SK-N-SH treated with all-trans-retinoic acid at 6 μM for 48 hours (cell line): ENCODE data around the gene KRTAP22-2.

Experiments
- ATAC-seq: fragments of 200-7000 bp; cut with Tn5 transposase; 3 replicates; pipeline ENCODE4 v1.9.1; 2020; ENCODE audit warnings: mild to moderate bottlenecking, moderate library complexity
- ARNTL ChIP-seq: fragments of 450-650 bp; formaldehyde crosslinking; IDR thresholded peaks from 2 replicates; pipeline ENCODE4 v1.5.0; 2020; ENCODE audit warnings: low read depth, mild to moderate bottlenecking, moderate library complexity, borderline replicate concordance
- BACH2 ChIP-seq: fragments of 250-450 bp; sonication (Bioruptor Pico); IDR thresholded peaks from 2 replicates; pipeline ENCODE4 v1.9.0; 2021; ENCODE audit warnings: mild to moderate bottlenecking, borderline replicate concordance
- ESRRG ChIP-seq: fragments of 250-450 bp; sonication (Bioruptor Pico); IDR thresholded peaks from 2 replicates; pipeline ENCODE4 v1.6.1; 2021; ENCODE audit warnings: mild to moderate bottlenecking
- GLIS3 ChIP-seq: fragments of 250-450 bp; sonication (Bioruptor Pico); IDR thresholded peaks from 2 replicates; pipeline ENCODE4 v1.5.0; 2020; ENCODE audit warnings: mild to moderate bottlenecking, moderate library complexity
- ISL1 ChIP-seq: fragments of 250-450 bp; sonication (Bioruptor Pico); IDR thresholded peaks from 2 replicates; pipeline ENCODE4 v2.1.2; 2022; ENCODE audit warnings: mild to moderate bottlenecking, moderate library complexity
- OSR1 ChIP-seq: fragments of 250-450 bp; sonication (Bioruptor Pico); IDR thresholded peaks from 2 replicates; pipeline ENCODE4 v1.8.0; 2022; ENCODE audit warnings: moderate library complexity, mild to moderate bottlenecking, inconsistent platforms
- PPARA ChIP-seq: fragments of 250-450 bp; sonication (Bioruptor Pico); IDR thresholded peaks from 2 replicates; pipeline ENCODE4 v1.5.0; 2020; ENCODE audit warnings: mild to moderate bottlenecking, borderline replicate concordance
- RARB ChIP-seq: fragments of 250-450 bp; sonication (Bioruptor Pico); IDR thresholded peaks from 2 replicates; pipeline ENCODE4 v1.8.0; 2021; ENCODE audit warnings: mild to moderate bottlenecking, moderate library complexity
- SNAI2 ChIP-seq: fragments of 250-450 bp; sonication (Bioruptor Pico); IDR thresholded peaks from 2 replicates; pipeline ENCODE4 v1.5.0; 2020; ENCODE audit warnings: mild to moderate bottlenecking, moderate library complexity
- TCF4 ChIP-seq: fragments of 250-450 bp; sonication (Bioruptor Pico); IDR thresholded peaks from 2 replicates; pipeline ENCODE4 v1.8.0; 2021; ENCODE audit warnings: mild to moderate bottlenecking, moderate library complexity, borderline replicate concordance
- TOX ChIP-seq: fragments of 250-450 bp; sonication (Bioruptor Pico); IDR thresholded peaks from 2 replicates; pipeline ENCODE4 v1.8.0; 2021; ENCODE audit warnings: mild to moderate bottlenecking, moderate library complexity, borderline replicate concordance
- ZC3H10 ChIP-seq: fragments of 250-450 bp; sonication (Bioruptor Pico); IDR thresholded peaks from 2 replicates; pipeline ENCODE4 v1.5.1; 2021; ENCODE audit warnings: mild to moderate bottlenecking, moderate library complexity
- ZFP3 ChIP-seq: fragments of 250-450 bp; sonication (Bioruptor Pico); IDR thresholded peaks from 2 replicates; pipeline ENCODE4 v1.5.0; 2020; ENCODE audit warnings: mild to moderate bottlenecking, moderate library complexity
- ZFP30 ChIP-seq: fragments of 450-650 bp; formaldehyde crosslinking; IDR thresholded peaks from 2 replicates; pipeline ENCODE4 v1.5.0; 2022; ENCODE audit warnings: mild to moderate bottlenecking, moderate library complexity
- ZNF565 ChIP-seq: fragments of 450-650 bp; formaldehyde crosslinking; conservative IDR thresholded peaks from 2 replicates; pipeline ENCODE4 v1.5.0; 2020; ENCODE audit warnings: low read depth, mild to moderate bottlenecking, moderate library complexity
- ZNF70 ChIP-seq: fragments of 450-650 bp; formaldehyde crosslinking; IDR thresholded peaks from 2 replicates; pipeline ENCODE4 v1.5.0; 2020; ENCODE audit warnings: mild to moderate bottlenecking, moderate library complexity
- ZNF8 ChIP-seq: fragments of 450-650 bp; formaldehyde crosslinking; IDR thresholded peaks from 2 replicates; pipeline ENCODE4 v1.5.0; 2020; ENCODE audit warnings: mild to moderate bottlenecking, moderate library complexity
- TF ChIP-seq, protein P1 (sequence below): fragments of 250-450 bp; sonication (Bioruptor Pico); IDR thresholded peaks from 2 replicates; pipeline ENCODE4 v1.8.0; 2021; ENCODE audit warnings: low read depth, mild to moderate bottlenecking, moderate library complexity, borderline replicate concordance
- TF ChIP-seq, protein P2 (sequence below): fragments of 250-450 bp; sonication (Bioruptor Pico); IDR thresholded peaks from 2 replicates; pipeline ENCODE4 v1.5.1; 2020; ENCODE audit warnings: low read depth, mild to moderate bottlenecking, moderate library complexity
- TF ChIP-seq, protein P3 (sequence below): fragments of 250-450 bp; sonication (Bioruptor Pico); IDR thresholded peaks from 2 replicates; pipeline ENCODE4 v1.5.0; 2020; ENCODE audit warnings: mild to moderate bottlenecking, moderate library complexity
- TF ChIP-seq, protein P4 (sequence below): fragments of 250-450 bp; sonication (Bioruptor Pico); IDR thresholded peaks from 2 replicates; pipeline ENCODE4 v1.5.1; 2021; ENCODE audit warnings: mild to moderate bottlenecking, moderate library complexity

Gene KRTAP22-2

DNA sequence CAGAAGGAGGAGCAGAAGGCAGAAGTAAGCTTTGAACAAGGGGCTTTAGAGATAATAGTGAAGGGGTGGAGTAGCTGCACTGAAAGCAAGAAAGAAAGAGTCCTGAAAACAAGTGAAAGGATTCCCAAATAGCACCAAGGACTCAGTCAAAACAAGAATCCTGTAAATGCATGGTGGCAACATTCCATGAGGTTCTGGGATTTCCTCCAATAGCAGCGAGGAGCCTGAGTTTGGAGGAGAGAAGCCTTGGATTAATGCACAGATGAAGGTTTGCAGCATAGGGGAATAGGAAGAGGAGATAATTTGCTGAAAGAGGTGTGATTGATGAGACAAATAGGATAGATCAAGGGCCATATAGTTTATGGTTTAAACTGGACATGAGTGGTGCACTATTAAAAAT lies 10.9 kb downstream of the KRTAP22-2 start:
- TF ChIP-seq ZFP3 (CRISPR knock-in tag) (no peak), BACH2 (no peak), RARB (CRISPR knock-in tag) (no peak), ZNF8 (no peak), GLIS3 (CRISPR knock-in tag) (no peak), ARNTL (CRISPR knock-in tag) (no peak), OSR1 (CRISPR knock-in tag) (no peak), ESRRG (CRISPR knock-in tag) (no peak), TOX (CRISPR knock-in tag) (no peak), ZC3H10 (no peak), ISL1 (CRISPR knock-in tag) (no peak), PPARA (CRISPR knock-in tag) (no peak), SNAI2 (no peak)
- TF ChIP-seq, protein P1, sequence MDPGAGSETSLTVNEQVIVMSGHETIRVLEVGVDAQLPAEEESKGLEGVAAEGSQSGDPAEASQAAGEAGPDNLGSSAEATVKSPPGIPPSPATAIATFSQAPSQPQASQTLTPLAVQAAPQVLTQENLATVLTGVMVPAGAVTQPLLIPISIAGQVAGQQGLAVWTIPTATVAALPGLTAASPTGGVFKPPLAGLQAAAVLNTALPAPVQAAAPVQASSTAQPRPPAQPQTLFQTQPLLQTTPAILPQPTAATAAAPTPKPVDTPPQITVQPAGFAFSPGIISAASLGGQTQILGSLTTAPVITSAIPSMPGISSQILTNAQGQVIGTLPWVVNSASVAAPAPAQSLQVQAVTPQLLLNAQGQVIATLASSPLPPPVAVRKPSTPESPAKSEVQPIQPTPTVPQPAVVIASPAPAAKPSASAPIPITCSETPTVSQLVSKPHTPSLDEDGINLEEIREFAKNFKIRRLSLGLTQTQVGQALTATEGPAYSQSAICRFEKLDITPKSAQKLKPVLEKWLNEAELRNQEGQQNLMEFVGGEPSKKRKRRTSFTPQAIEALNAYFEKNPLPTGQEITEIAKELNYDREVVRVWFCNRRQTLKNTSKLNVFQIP (CRISPR knock-in tag) = no peak
- TF ChIP-seq, protein P2, sequence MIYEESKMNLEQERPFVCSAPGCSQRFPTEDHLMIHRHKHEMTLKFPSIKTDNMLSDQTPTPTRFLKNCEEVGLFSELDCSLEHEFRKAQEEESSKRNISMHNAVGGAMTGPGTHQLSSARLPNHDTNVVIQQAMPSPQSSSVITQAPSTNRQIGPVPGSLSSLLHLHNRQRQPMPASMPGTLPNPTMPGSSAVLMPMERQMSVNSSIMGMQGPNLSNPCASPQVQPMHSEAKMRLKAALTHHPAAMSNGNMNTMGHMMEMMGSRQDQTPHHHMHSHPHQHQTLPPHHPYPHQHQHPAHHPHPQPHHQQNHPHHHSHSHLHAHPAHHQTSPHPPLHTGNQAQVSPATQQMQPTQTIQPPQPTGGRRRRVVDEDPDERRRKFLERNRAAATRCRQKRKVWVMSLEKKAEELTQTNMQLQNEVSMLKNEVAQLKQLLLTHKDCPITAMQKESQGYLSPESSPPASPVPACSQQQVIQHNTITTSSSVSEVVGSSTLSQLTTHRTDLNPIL (CRISPR knock-in tag) = no peak
- TF ChIP-seq, protein P3, sequence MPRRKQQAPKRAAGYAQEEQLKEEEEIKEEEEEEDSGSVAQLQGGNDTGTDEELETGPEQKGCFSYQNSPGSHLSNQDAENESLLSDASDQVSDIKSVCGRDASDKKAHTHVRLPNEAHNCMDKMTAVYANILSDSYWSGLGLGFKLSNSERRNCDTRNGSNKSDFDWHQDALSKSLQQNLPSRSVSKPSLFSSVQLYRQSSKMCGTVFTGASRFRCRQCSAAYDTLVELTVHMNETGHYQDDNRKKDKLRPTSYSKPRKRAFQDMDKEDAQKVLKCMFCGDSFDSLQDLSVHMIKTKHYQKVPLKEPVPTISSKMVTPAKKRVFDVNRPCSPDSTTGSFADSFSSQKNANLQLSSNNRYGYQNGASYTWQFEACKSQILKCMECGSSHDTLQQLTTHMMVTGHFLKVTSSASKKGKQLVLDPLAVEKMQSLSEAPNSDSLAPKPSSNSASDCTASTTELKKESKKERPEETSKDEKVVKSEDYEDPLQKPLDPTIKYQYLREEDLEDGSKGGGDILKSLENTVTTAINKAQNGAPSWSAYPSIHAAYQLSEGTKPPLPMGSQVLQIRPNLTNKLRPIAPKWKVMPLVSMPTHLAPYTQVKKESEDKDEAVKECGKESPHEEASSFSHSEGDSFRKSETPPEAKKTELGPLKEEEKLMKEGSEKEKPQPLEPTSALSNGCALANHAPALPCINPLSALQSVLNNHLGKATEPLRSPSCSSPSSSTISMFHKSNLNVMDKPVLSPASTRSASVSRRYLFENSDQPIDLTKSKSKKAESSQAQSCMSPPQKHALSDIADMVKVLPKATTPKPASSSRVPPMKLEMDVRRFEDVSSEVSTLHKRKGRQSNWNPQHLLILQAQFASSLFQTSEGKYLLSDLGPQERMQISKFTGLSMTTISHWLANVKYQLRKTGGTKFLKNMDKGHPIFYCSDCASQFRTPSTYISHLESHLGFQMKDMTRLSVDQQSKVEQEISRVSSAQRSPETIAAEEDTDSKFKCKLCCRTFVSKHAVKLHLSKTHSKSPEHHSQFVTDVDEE (CRISPR knock-in tag) = no peak
- TF ChIP-seq, protein P4, sequence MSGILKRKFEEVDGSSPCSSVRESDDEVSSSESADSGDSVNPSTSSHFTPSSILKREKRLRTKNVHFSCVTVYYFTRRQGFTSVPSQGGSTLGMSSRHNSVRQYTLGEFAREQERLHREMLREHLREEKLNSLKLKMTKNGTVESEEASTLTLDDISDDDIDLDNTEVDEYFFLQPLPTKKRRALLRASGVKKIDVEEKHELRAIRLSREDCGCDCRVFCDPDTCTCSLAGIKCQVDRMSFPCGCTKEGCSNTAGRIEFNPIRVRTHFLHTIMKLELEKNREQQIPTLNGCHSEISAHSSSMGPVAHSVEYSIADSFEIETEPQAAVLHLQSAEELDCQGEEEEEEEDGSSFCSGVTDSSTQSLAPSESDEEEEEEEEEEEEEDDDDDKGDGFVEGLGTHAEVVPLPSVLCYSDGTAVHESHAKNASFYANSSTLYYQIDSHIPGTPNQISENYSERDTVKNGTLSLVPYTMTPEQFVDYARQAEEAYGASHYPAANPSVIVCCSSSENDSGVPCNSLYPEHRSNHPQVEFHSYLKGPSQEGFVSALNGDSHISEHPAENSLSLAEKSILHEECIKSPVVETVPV (CRISPR knock-in tag) = no peak
- no peak for ATAC-seq

DNA sequence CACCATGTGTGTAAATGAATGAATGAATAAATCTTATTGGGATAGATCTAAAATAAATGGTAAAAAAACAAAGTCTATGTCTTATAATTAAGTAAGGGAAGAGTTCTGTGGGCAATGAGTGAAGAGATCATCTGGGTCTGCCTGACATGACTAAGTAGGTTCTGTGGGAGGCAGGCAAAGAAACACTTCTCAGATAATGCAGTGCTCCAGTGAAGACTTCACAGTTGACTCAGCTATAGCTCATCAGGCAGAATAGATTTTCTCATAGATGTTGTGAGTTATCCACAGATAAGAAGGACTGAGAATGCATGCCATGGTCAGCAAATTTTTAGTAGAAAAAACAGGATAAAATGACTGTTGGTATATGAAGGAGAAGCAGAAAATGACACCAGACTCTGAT lies 12.4 kb downstream of the KRTAP22-2 start:
- TF ChIP-seq ZNF70 = no peak
- no peak for TF ChIP-seq ESRRG (CRISPR knock-in tag)
- TF ChIP-seq ZC3H10 = no peak
- no peak for TF ChIP-seq TCF4 (CRISPR knock-in tag)
- no peak for TF ChIP-seq GLIS3 (CRISPR knock-in tag)
- TF ChIP-seq ZNF8 = no peak
- no peak for TF ChIP-seq ISL1 (CRISPR knock-in tag)
- TF ChIP-seq, protein P1 (CRISPR knock-in tag) = no peak
- TF ChIP-seq OSR1 (CRISPR knock-in tag) = no peak
- TF ChIP-seq, protein P4 (CRISPR knock-in tag) = no peak
- no peak for TF ChIP-seq ZFP30 (CRISPR knock-in tag)
- no peak for TF ChIP-seq RARB (CRISPR knock-in tag)
- TF ChIP-seq ZNF565 (CRISPR knock-in tag) = no peak
- no peak for TF ChIP-seq PPARA (CRISPR knock-in tag)
- ATAC-seq = no peak
